Measurements from ENCODE around the gene NLE1. TPM values are rescaled to one million over a fixed set of nuclear protein-coding genes. Genes with fewer than 3 reads are reported as not detected.
A peak's percentile ranks its signal among the peaks of the same experiment; 100 is the strongest.

Gene NLE1
- total RNA-seq, 1 donor from 2014 or later, result 19.3 TPM

DNA sequence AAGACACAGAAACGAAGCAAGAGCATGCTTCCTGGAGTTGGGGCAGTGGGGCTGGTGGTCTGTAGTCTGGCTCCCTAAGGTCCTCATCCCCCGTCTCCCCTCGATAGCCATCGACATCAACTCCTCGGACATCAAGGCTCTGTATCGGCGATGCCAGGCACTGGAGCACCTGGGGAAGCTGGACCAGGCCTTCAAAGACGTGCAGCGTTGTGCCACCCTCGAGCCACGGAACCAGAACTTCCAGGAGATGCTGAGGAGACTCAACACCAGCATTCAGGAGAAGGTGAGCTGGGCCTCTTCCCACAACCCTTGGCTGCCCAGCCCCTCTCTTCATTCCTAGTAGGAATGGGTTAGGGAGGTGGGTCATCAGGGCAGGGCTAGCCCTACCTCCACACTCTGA is 7.8 kb upstream of the NLE1 start:
- H3K36me3 ChIP-seq (ENCODE audit: control insufficient read depth, insufficient read depth, low read length), result no peaks in the 10 kb centered on the region
- TF ChIP-seq CTCF (IDR thresholded peaks at IDR 0.05; ENCODE audit: insufficient read depth, low read length, poor library complexity, severe bottlenecking), result no peak
- no peak for DNase-seq (ENCODE audit: low read depth)
- no peak overlapping the region for H3K4me3 ChIP-seq (ENCODE audit: low read depth, low read length)
- H3K27me3 ChIP-seq (ENCODE audit: control insufficient read depth, insufficient read depth, low read length), result peaks cover 4% of the 10 kb centered on the region

- H3K27me3 ChIP-seq (ENCODE audit: control insufficient read depth, insufficient read depth, low read length), result peaks cover 4% of the 10 kb centered on the region
- no peak for TF ChIP-seq CTCF (IDR thresholded peaks at IDR 0.05; ENCODE audit: insufficient read depth, low read length, poor library complexity, severe bottlenecking)
- no peak overlapping the region for H3K4me3 ChIP-seq (ENCODE audit: low read depth, low read length)
- no peak for DNase-seq (ENCODE audit: low read depth)
- no peaks in the 10 kb centered on the region for H3K36me3 ChIP-seq (ENCODE audit: control insufficient read depth, insufficient read depth, low read length)
Observed at GRCh38 chr17:35148144-35148543, 6.0 kb upstream of the NLE1 start.

GRCh38 chr17:35147375-35147905 is 5.3 kb upstream of the NLE1 start, which contains the start of gene UNC45B:
Gene UNC45B, plus strand, starts transcription at chr17:35147817. Its CDS starts 447 bp downstream, at chr17:35148264.
- no peak for TF ChIP-seq CTCF (IDR thresholded peaks at IDR 0.05; ENCODE audit: insufficient read depth, low read length, poor library complexity, severe bottlenecking)
- Histone ChIP-seq H3K36me3 (ENCODE audit: control insufficient read depth, insufficient read depth, low read length) (no peaks in the 10 kb centered on the region), H3K27me3 (ENCODE audit: control insufficient read depth, insufficient read depth, low read length) (peaks cover 4% of the 10 kb centered on the region), H3K4me3 (ENCODE audit: low read depth, low read length) (no peak within 1 kb of the TSS)
- DNase-seq (ENCODE audit: low read depth), result no peak

DNA sequence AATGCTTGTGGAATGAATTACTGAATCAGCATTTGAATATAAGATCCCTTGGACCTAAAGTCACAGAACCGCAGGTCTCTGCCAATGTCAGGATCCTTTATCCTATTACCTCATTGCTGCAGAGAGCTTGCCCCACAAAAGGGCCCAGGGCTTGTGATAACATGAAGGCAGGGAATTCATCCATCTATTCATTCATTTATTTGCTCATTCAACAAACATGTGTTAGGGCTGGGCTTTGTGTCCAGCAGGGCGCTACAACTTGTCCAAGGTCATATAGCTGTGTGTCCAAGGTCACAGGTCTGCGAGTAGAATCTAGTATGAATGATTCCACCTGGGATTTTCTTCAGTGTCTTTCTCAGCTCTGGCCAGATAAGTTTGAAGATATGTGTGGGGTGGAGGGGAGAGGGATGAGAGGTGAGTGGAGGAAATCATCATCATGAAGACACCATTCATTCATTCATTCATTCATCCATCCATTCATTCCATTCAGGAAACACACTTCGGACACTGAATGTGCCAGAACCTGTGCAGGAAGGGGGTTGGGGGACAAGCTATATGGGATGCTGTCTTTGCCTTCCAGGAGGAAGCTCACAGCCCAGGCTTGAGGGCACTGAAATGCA is 4.2 kb upstream of the NLE1 start:
- peaks cover 4% of the 10 kb centered on the region for H3K27me3 ChIP-seq (ENCODE audit: control insufficient read depth, insufficient read depth, low read length)
- TF ChIP-seq CTCF (IDR thresholded peaks at IDR 0.05; ENCODE audit: insufficient read depth, low read length, poor library complexity, severe bottlenecking), result no peak
- H3K4me3 ChIP-seq (ENCODE audit: low read depth, low read length), result no peak overlapping the region
- no peaks in the 10 kb centered on the region for H3K36me3 ChIP-seq (ENCODE audit: control insufficient read depth, insufficient read depth, low read length)
- DNase-seq (ENCODE audit: low read depth), result no peak

DNA sequence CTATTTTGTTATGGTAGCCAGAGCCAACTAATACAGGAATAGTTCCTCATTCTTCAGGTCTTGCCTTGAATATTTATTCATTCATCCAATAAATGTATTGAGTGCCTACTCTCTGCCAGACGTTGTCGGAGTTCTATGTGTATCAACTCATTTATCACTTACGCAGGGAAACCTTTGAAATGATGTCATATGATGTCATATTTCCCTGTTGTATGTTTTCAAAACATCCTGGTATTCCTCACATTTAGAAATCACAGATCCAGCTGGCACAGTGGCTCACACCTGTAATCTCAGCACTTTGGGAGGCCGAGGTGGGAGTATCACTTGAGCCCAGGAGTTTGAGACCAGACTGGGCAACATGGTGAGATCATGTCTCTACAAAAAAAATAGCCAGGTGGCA is 2.7 kb upstream of the NLE1 start:
- TF ChIP-seq CTCF (IDR thresholded peaks at IDR 0.05; ENCODE audit: insufficient read depth, low read length, poor library complexity, severe bottlenecking), result no peak
- Histone ChIP-seq H3K36me3 (ENCODE audit: control insufficient read depth, insufficient read depth, low read length) (no peaks in the 10 kb centered on the region), H3K4me3 (ENCODE audit: low read depth, low read length) (no peak overlapping the region), H3K27me3 (ENCODE audit: control insufficient read depth, insufficient read depth, low read length) (peaks cover 4% of the 10 kb centered on the region)
- DNase-seq (ENCODE audit: low read depth), result no peak

- Histone ChIP-seq H3K27me3 (ENCODE audit: control insufficient read depth, insufficient read depth, low read length) (no peaks in the 10 kb centered on the region), H3K4me3 (ENCODE audit: low read depth, low read length) (peak overlapping the region; percentile 98), H3K36me3 (ENCODE audit: control insufficient read depth, insufficient read depth, low read length) (peaks cover 1% of the 10 kb centered on the region)
- TF ChIP-seq CTCF (IDR thresholded peaks at IDR 0.05; ENCODE audit: insufficient read depth, low read length, poor library complexity, severe bottlenecking), result no peak
- no peak for DNase-seq (ENCODE audit: low read depth)
Observed at GRCh38 chr17:35142467-35142796, 329 bp upstream of the NLE1 start.

All from kidney epithelial cell (primary cell).